ENCODE data around the gene KCNA5. TPM values are rescaled to one million over a fixed set of nuclear protein-coding genes. Genes with fewer than 3 reads are reported as not detected.

Gene KCNA5
- total RNA-seq, 4 donors from 2014 or later: 0.60 to 3.7 (median 2.0) TPM

- no peak for DNase-seq
- Histone ChIP-seq H3K4me3 (no peak overlapping the region), H3K27ac (no peak overlapping the region), H3K9me3 (no peaks in the 10 kb centered on the region), H3K36me3 (no peaks in the 10 kb centered on the region), H3K27me3 (peaks cover 4% of the 10 kb centered on the region), H3K4me1 (no peaks in the 10 kb centered on the region)
- 33 to 73% methylated on average over 1 of the region's 1 CpG for WGBS, 2 donors (ENCODE audit: low coverage in 1 of 2)
- no peak for TF ChIP-seq CTCF (IDR thresholded peaks at IDR 0.05)
- no peak for TF ChIP-seq EP300 (IDR thresholded peaks at IDR 0.05; ENCODE audit: low read depth)
- no peak for TF ChIP-seq POLR2A (IDR thresholded peaks at IDR 0.05)
- in situ Hi-C loops (cut with MboI; ENCODE audit: low pct_ligation_motif_present in 1 of 4, low pct_unique_long_range_greater_than_20kb in 1 of 4, low sequenced_read_pairs in 3 of 4) (no loop called here), intact Hi-C loops (cut with DNase I; ENCODE audit: low total_unique reads) (no loop called here)
Observed at GRCh38 chr12:5063149-5063548, 19.5 kb downstream of the KCNA5 start.

GRCh38 chr12:5064913-5065490 is 21.3 kb downstream of the KCNA5 start:
- no peaks in the 10 kb centered on the region for H3K9me3 ChIP-seq
- no peak for DNase-seq
- no peak overlapping the region for H3K4me3 ChIP-seq
- WGBS, 2 donors (ENCODE audit: low coverage in 1 of 2): 70 to 75% methylated on average over 3 of the region's 3 CpGs
- no peaks in the 10 kb centered on the region for H3K36me3 ChIP-seq
- H3K4me1 ChIP-seq: no peaks in the 10 kb centered on the region
- intact Hi-C loops (cut with DNase I; ENCODE audit: low total_unique reads) (no loop called here), in situ Hi-C loops (cut with MboI; ENCODE audit: low pct_ligation_motif_present in 1 of 4, low pct_unique_long_range_greater_than_20kb in 1 of 4, low sequenced_read_pairs in 3 of 4) (no loop called here)
- TF ChIP-seq CTCF (IDR thresholded peaks at IDR 0.05) (no peak), EP300 (IDR thresholded peaks at IDR 0.05; ENCODE audit: low read depth) (no peak), POLR2AphosphoS5 (IDR thresholded peaks at IDR 0.05) (no peak), POLR2A (IDR thresholded peaks at IDR 0.05) (no peak)
- H3K27ac ChIP-seq: no peak overlapping the region
- H3K27me3 ChIP-seq: peaks cover 4% of the 10 kb centered on the region

- WGBS, 2 donors (ENCODE audit: low coverage in 1 of 2): 71 to 77% methylated on average over 4 of the region's 4 CpGs
- intact Hi-C loops (cut with DNase I; ENCODE audit: low total_unique reads) (no loop called here), in situ Hi-C loops (cut with MboI; ENCODE audit: low pct_ligation_motif_present in 1 of 4, low pct_unique_long_range_greater_than_20kb in 1 of 4, low sequenced_read_pairs in 3 of 4) (no loop called here)
- no peaks in the 10 kb centered on the region for H3K36me3 ChIP-seq
- no peaks in the 10 kb centered on the region for H3K4me1 ChIP-seq
- no peaks in the 10 kb centered on the region for H3K27me3 ChIP-seq
- no peak overlapping the region for H3K27ac ChIP-seq
- TF ChIP-seq POLR2A (IDR thresholded peaks at IDR 0.05) (no peak), EP300 (IDR thresholded peaks at IDR 0.05; ENCODE audit: low read depth) (no peak), CTCF (IDR thresholded peaks at IDR 0.05) (no peak), POLR2AphosphoS5 (IDR thresholded peaks at IDR 0.05) (no peak)
- DNase-seq: no peak
- no peak overlapping the region for H3K4me3 ChIP-seq
- no peaks in the 10 kb centered on the region for H3K9me3 ChIP-seq
Observed at GRCh38 chr12:5066251-5066650, 22.6 kb downstream of the KCNA5 start.

- Histone ChIP-seq H3K4me1 (no peaks in the 10 kb centered on the region), H3K27me3 (no peaks in the 10 kb centered on the region), H3K36me3 (no peaks in the 10 kb centered on the region), H3K4me3 (no peak overlapping the region), H3K9me3 (no peaks in the 10 kb centered on the region), H3K27ac (no peak overlapping the region)
- intact Hi-C loops (cut with DNase I; ENCODE audit: low total_unique reads): no loop called here
- in situ Hi-C loops (cut with MboI; ENCODE audit: low pct_ligation_motif_present in 1 of 4, low pct_unique_long_range_greater_than_20kb in 1 of 4, low sequenced_read_pairs in 3 of 4): no loop called here
- DNase-seq: no peak
- TF ChIP-seq POLR2AphosphoS5 (IDR thresholded peaks at IDR 0.05) (no peak), EP300 (IDR thresholded peaks at IDR 0.05; ENCODE audit: low read depth) (no peak), POLR2A (IDR thresholded peaks at IDR 0.05) (no peak), CTCF (IDR thresholded peaks at IDR 0.05) (no peak)
- WGBS, 2 donors (ENCODE audit: low coverage in 1 of 2): 47 to 65% methylated on average over 2 of the region's 2 CpGs
Observed at GRCh38 chr12:5068126-5068525, 24.4 kb downstream of the KCNA5 start.
